H1 (cell line): ENCODE measurements around the gene DHX29. TPM values are rescaled to one million over a fixed set of nuclear protein-coding genes. Genes with fewer than 3 reads are reported as not detected.

Source experiments
- CTCF ChIA-PET: fragments of 300-600 bp; sonication (Branson Sonifier 250); formaldehyde crosslinking; loops from one replicate; lab custom pipeline; 2021; ENCODE audit not compliant: partially characterized antibody; lab: Charles Lee
- POLR2A ChIA-PET: fragments of 300-600 bp; sonication (Branson Sonifier 250); formaldehyde crosslinking; loops from one replicate; lab custom pipeline; 2021; ENCODE audit warnings: inconsistent platforms; ENCODE audit not compliant: partially characterized antibody; lab: Charles Lee
- DNase-seq, 2 experiments: peaks; one replicate each; pipeline versions ENCODE4 v3.0.0 to v3.0.0-alpha.2; 2010 to 2022; ENCODE audit warnings: low spot score in 2 of 2, low read depth in 1 of 2, mixed read lengths in 1 of 2
- FAIRE-seq: peaks from 2 replicates; lab custom pipeline; 2011; peaks lifted over from hg19 to GRCh38; lab: Jason Lieb, UNC
- H2AFZ ChIP-seq: 2 replicates; pipeline ENCODE4 v1.8.1; 2012; ENCODE audit warnings: low read length, inconsistent platforms
- H2AK5ac ChIP-seq: 2 replicates; pipeline ENCODE4 v1.6.1; 2013; ENCODE audit warnings: low read depth, low read length
- H2BK120ac ChIP-seq: replicated peaks from 2 replicates; pipeline ENCODE3; 2013; ENCODE audit warnings: low read depth, low read length, inconsistent platforms
- H2BK12ac ChIP-seq: 2 replicates; pipeline ENCODE4 v1.6.1; 2013; ENCODE audit warnings: low read depth, low read length
- H2BK15ac ChIP-seq: 2 replicates; pipeline ENCODE4 v1.6.1; 2013; ENCODE audit warnings: low read length
- H2BK20ac ChIP-seq: 2 replicates; pipeline ENCODE4 v1.6.1; 2013; ENCODE audit warnings: low read length
- H2BK5ac ChIP-seq: 2 replicates; pipeline ENCODE4 v1.6.1; 2013; ENCODE audit warnings: low read depth, low read length
- H3K14ac ChIP-seq: 2 replicates; pipeline ENCODE4 v1.6.1; 2013; ENCODE audit warnings: inconsistent platforms; ENCODE audit not compliant: insufficient read length
- H3K18ac ChIP-seq: 2 replicates; pipeline ENCODE4 v1.6.1; 2013; ENCODE audit warnings: low read length; ENCODE audit errors: extremely low read depth
- H3K23ac ChIP-seq: 2 replicates; pipeline ENCODE4 v1.6.1; 2013; ENCODE audit warnings: inconsistent platforms; ENCODE audit not compliant: insufficient read length
- H3K23me2 ChIP-seq: 2 replicates; pipeline ENCODE4 v1.6.1; 2013; ENCODE audit warnings: low read depth, low read length
- H3K27ac ChIP-seq: 2 replicates; pipeline ENCODE4 v1.6.1; 2011; ENCODE audit warnings: low read depth, low read length, inconsistent platforms
- H3K27me3 ChIP-seq, 4 experiments: replicated peaks in 1 of 4; 1 replicate in 1 of 4; 2 replicates in 3 of 4; pipeline versions ENCODE4 v1.6.1 to v1.8.1; 2011 to 2013; ENCODE audit warnings: low read length in 3 of 4, mild to moderate bottlenecking in 3 of 4, inconsistent platforms in 2 of 4, mixed read lengths in 2 of 4, moderate library complexity in 1 of 4; ENCODE audit not compliant: control insufficient read depth in 3 of 4, insufficient read depth in 3 of 4; ENCODE audit errors: extremely low read depth in 1 of 4
- H3K36me3 ChIP-seq, 4 experiments: 2 replicates each; pipeline versions ENCODE4 v1.6.1 to v1.8.1; 2011 to 2013; ENCODE audit warnings: mild to moderate bottlenecking in 4 of 4, low read length in 3 of 4, moderate library complexity in 2 of 4, control low read depth in 1 of 4, inconsistent platforms in 1 of 4; ENCODE audit not compliant: insufficient read depth in 4 of 4, control insufficient read depth in 2 of 4
- H3K4ac ChIP-seq: replicated peaks from 2 replicates; pipeline ENCODE3; 2013; ENCODE audit warnings: low read length, low read depth, mixed read lengths, inconsistent platforms; ENCODE audit not compliant: insufficient read length
- H3K4me1 ChIP-seq, 4 experiments: replicated peaks in 1 of 4; 1 replicate in 1 of 4; 2 replicates in 3 of 4; pipeline versions ENCODE4 v1.6.1 to v1.8.1; 2011 to 2013; ENCODE audit warnings: low read length in 3 of 4, inconsistent platforms in 2 of 4, mixed read lengths in 1 of 4; ENCODE audit not compliant: insufficient read depth in 4 of 4, control insufficient read depth in 3 of 4
- H3K4me2 ChIP-seq, 2 experiments: 2 replicates each; pipeline versions ENCODE4 v1.6.1 to v1.8.1; 2011 to 2013; ENCODE audit warnings: low read depth in 2 of 2, low read length in 2 of 2, control low read depth in 1 of 2, inconsistent platforms in 1 of 2, mild to moderate bottlenecking in 1 of 2; ENCODE audit not compliant: insufficient read depth in 1 of 2
- H3K4me3 ChIP-seq, 4 experiments: fragments of 200-600, 300-600 bp in 1 of 4; sonication (generic), shearing (Covaris generic), sonication (Bioruptor Twin) in 1 of 4; 2 replicates each; pipeline versions ENCODE4 v1.5.1 to v1.8.1; 2011 to 2016; ENCODE audit warnings: low read length in 4 of 4, low read depth in 3 of 4, control low read depth in 2 of 4, inconsistent platforms in 2 of 4, mild to moderate bottlenecking in 2 of 4, mixed read lengths in 1 of 4, moderate library complexity in 1 of 4; ENCODE audit not compliant: insufficient read depth in 2 of 4; ENCODE audit errors: extremely low read depth in 1 of 4
- H3K56ac ChIP-seq: replicated peaks from 2 replicates; pipeline ENCODE3; 2013; ENCODE audit warnings: low read depth, mild to moderate bottlenecking, mixed read lengths, low read length, inconsistent platforms; ENCODE audit not compliant: insufficient read length
- H3K79me1 ChIP-seq: 2 replicates; pipeline ENCODE4 v1.6.1; 2013; ENCODE audit warnings: low read depth, low read length, control low read depth
- H3K79me2 ChIP-seq, 2 experiments: 2 replicates each; pipeline versions ENCODE4 v1.6.1 to v1.8.1; 2012 to 2013; ENCODE audit warnings: low read length in 2 of 2, mild to moderate bottlenecking in 2 of 2, inconsistent platforms in 1 of 2; ENCODE audit not compliant: insufficient read depth in 2 of 2, control insufficient read depth in 1 of 2
- H3K9ac ChIP-seq, 4 experiments: replicated peaks in 1 of 4; 1 replicate in 1 of 4; 2 replicates in 3 of 4; pipeline versions ENCODE4 v1.6.1 to v1.8.1; 2011 to 2013; ENCODE audit warnings: low read depth in 3 of 4, low read length in 3 of 4, control low read depth in 2 of 4, mild to moderate bottlenecking in 2 of 4, moderate library complexity in 2 of 4, inconsistent platforms in 1 of 4; ENCODE audit errors: extremely low read depth in 1 of 4
- H3K9me3 ChIP-seq, 2 experiments: 2 replicates each; pipeline versions ENCODE4 v1.6.1 to v1.8.1; 2012 to 2013; ENCODE audit warnings: mild to moderate bottlenecking in 2 of 2, moderate library complexity in 2 of 2, control low read depth in 1 of 2, inconsistent platforms in 1 of 2, low read depth in 1 of 2, low read length in 1 of 2, mixed read lengths in 1 of 2; ENCODE audit not compliant: insufficient read depth in 2 of 2
- H4K20me1 ChIP-seq, 2 experiments: replicated peaks in 1 of 2; 2 replicates each; pipeline versions ENCODE3 to v1.8.1; 2011 to 2013; ENCODE audit warnings: inconsistent platforms in 2 of 2, low read length in 2 of 2, mild to moderate bottlenecking in 1 of 2; ENCODE audit not compliant: insufficient read depth in 2 of 2, control insufficient read depth in 1 of 2
- H4K5ac ChIP-seq: 2 replicates; pipeline ENCODE4 v1.6.1; 2013; ENCODE audit warnings: low read length, low read depth, mixed read lengths, inconsistent platforms; ENCODE audit not compliant: insufficient read length
- H4K8ac ChIP-seq: 2 replicates; pipeline ENCODE4 v1.8.0; 2013; ENCODE audit warnings: mild to moderate bottlenecking, moderate library complexity, low read length, inconsistent platforms; ENCODE audit not compliant: insufficient read depth; ENCODE audit errors: extremely low read depth
- H4K91ac ChIP-seq: replicated peaks from 2 replicates; pipeline ENCODE3; 2013; ENCODE audit warnings: low read length, mixed read lengths, inconsistent platforms; ENCODE audit not compliant: insufficient read length
- RBBP5 ChIP-seq: IDR thresholded peaks from 2 replicates; pipeline ENCODE4 v1.7.1; 2012; ENCODE audit warnings: low read depth, mild to moderate bottlenecking, inconsistent platforms, low read length, moderate library complexity, borderline replicate concordance
- SIRT6 ChIP-seq: IDR thresholded peaks from one replicate; pipeline ENCODE4 v1.7.1; 2012; ENCODE audit warnings: low read length, inconsistent platforms
- polyA plus RNA-seq, 7 experiments: library from polyadenylated mRNA; depleted of rRNA in 3 of 7; stranded (reverse) in 5 of 7; unstranded in 2 of 7; fragments of >200 nt in 5 of 7; fragments of 200-250 nt in 2 of 7; gene quantifications; 1 replicate in 5 of 7; 2 replicates in 1 of 7; 4 replicates in 1 of 7; pipeline versions ENCODE4 v1.2.1 to v1.2.3, GENCODE V29; 2011 to 2013; ENCODE audit warnings: missing spikeins in 2 of 7, mixed read lengths in 2 of 7
- total RNA-seq: library from RNA; stranded (reverse); fragmentation: NEBNext Ultra II Directional; extraction: Animal tissue kit (Norgen Biotek cat#: 25700); gene quantifications from 2 replicates; pipeline ENCODE4 v1.2.1, GENCODE V29; 2021

DHX29 gene
- total and polyA plus RNA-seq, 2 of the 8 experiments (the other 6 are each of a cell fraction or from before 2014, with no cell fraction given), result 3.4 to 32.1 TPM

GRCh38 chr5:55324006-55324405, 16.5 kb upstream of the DHX29 start:
- no peak overlapping the region for H3K4me3 ChIP-seq
- no peak overlapping the region for H3K9ac ChIP-seq
- no peak overlapping the region for H3K4ac ChIP-seq
- no peaks in the 10 kb centered on the region for H3K23me2 ChIP-seq
- ChIA-PET POLR2A (interaction anchor here (1.2 kb wide), 1 partner anchor 16 kb away, joined by 3 read pairs; the partner anchor contains the start of gene MTREX), CTCF (interaction anchor here (0.6 to 1.2 kb wide), 4 partner anchors 105 to 380 kb away, joined by 3 to 4 read pairs (median 4); no protein-coding TSS in a partner anchor)
- H3K27me3 ChIP-seq, result no peaks in the 10 kb centered on the region
- no peak overlapping the region for H4K8ac ChIP-seq
- no peak overlapping the region for H2AK5ac ChIP-seq
- no peaks in the 10 kb centered on the region for H3K79me1 ChIP-seq
- no peak overlapping the region for H2BK120ac ChIP-seq
- H3K9me3 ChIP-seq, result no peaks in the 10 kb centered on the region
- TF ChIP-seq SIRT6 (no peak), RBBP5 (no peak)
- DNase-seq, result no peak
- FAIRE-seq, result no peak
- H3K79me2 ChIP-seq, result peaks cover 0 to 44% of the 10 kb centered on the region in 2 experiments; a peak in 2 of 4 replicates
- no peak overlapping the region for H3K23ac ChIP-seq
- no peak overlapping the region for H3K4me2 ChIP-seq
- H4K91ac ChIP-seq, result no peak overlapping the region
- no peak overlapping the region for H4K5ac ChIP-seq
- H4K20me1 ChIP-seq, result peaks cover 0 to 2% of the 10 kb centered on the region in 2 experiments
- H3K18ac ChIP-seq, result no peak overlapping the region
- H3K36me3 ChIP-seq, result peaks cover 4 to 35% (median 7%) of the 10 kb centered on the region in 4 experiments; a peak in 7 of 8 replicates
- H2BK15ac ChIP-seq, result no peak overlapping the region
- H3K14ac ChIP-seq, result no peak overlapping the region
- H2BK5ac ChIP-seq, result no peak overlapping the region
- no peak overlapping the region for H2AFZ ChIP-seq
- H2BK12ac ChIP-seq, result no peak overlapping the region
- H3K56ac ChIP-seq, result no peak overlapping the region
- H3K4me1 ChIP-seq, result no peaks in the 10 kb centered on the region
- no peak overlapping the region for H2BK20ac ChIP-seq
- H3K27ac ChIP-seq, result no peak overlapping the region
